Epithelial cell of proximal tubule (primary cell): Measurements from ENCODE around the gene COIL. TPM values are rescaled to one million over a fixed set of nuclear protein-coding genes. Genes with fewer than 3 reads are reported as not detected.
"Not testable (repeated sequence)": the region's sequence is repeated elsewhere in the genome, so short reads cannot be mapped to it uniquely, and the experiment has no call there.

Source experiments
- DNase-seq: peaks from one replicate; pipeline ENCODE4 v3.0.0-alpha.2; 2011; ENCODE audit warnings: low read depth
- H3K4me3 ChIP-seq: 2 replicates; pipeline ENCODE4 v1.5.1; 2011; ENCODE audit warnings: low read depth, mild to moderate bottlenecking, low read length
- CTCF ChIP-seq: conservative IDR thresholded peaks from 2 replicates; pipeline ENCODE4 v1.5.1; 2012; ENCODE audit warnings: low read depth, mild to moderate bottlenecking, low read length
- total RNA-seq: library from RNA; depleted of rRNA; stranded (reverse); fragments of >200 nt; gene quantifications from 2 replicates; pipeline ENCODE4 v1.2.3, GENCODE V29; 2015

COIL gene
- total RNA-seq, 1 donor from 2014 or later: 19.7 TPM

GRCh38 chr17:56988901-56989572 is 28.2 kb upstream of the COIL start:
- no peak for TF ChIP-seq CTCF
- no peak for DNase-seq
- H3K4me3 ChIP-seq: no peak overlapping the region

GRCh38 chr17:56987283-56987834 is 26.5 kb upstream of the COIL start:
- no peak overlapping the region for H3K4me3 ChIP-seq
- TF ChIP-seq CTCF: no peak
- no peak for DNase-seq

GRCh38 chr17:56985371-56986162 is 24.7 kb upstream of the COIL start:
- no peak for DNase-seq
- no peak overlapping the region for H3K4me3 ChIP-seq
- no peak for TF ChIP-seq CTCF

GRCh38 chr17:56983366-56983765 is 22.5 kb upstream of the COIL start:
- DNase-seq: no peak
- no peak for TF ChIP-seq CTCF
- no peak overlapping the region for H3K4me3 ChIP-seq

GRCh38 chr17:56982312-56982711 is 21.5 kb upstream of the COIL start:
- no peak for TF ChIP-seq CTCF
- no peak overlapping the region for H3K4me3 ChIP-seq
- DNase-seq: no peak

GRCh38 chr17:56980526-56980925 is 19.7 kb upstream of the COIL start:
- not testable (repeated sequence) for H3K4me3 ChIP-seq, DNase-seq

- no peak for DNase-seq
- no peak overlapping the region for H3K4me3 ChIP-seq
- TF ChIP-seq CTCF: no peak
Observed at GRCh38 chr17:56979091-56979480, 18.2 kb upstream of the COIL start.
